ENCODE measurements around the gene BUD31.

DNA sequence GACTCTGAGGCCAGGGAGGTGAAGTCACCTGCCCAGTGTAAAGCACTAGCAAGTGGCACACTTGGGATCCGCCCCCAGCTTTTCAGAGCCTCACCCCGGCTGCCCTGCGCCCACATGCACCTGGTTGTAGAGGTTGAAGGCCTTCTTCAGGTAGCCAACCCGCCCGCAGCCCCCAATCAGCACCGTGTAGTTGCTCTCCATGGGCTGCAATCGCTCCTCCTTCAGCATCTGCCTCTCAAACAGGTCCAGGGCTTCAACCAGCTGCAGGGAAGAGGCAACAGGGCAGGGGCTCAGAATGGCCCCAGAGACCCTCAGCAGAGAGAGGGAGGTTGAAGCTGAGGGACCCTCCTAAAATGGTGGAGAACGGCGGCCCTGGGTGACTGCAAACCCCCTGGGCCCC is 24.4 kb downstream of the BUD31 start:
- TF ChIP-seq, protein P1, sequence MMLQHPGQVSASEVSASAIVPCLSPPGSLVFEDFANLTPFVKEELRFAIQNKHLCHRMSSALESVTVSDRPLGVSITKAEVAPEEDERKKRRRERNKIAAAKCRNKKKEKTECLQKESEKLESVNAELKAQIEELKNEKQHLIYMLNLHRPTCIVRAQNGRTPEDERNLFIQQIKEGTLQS (IDR thresholded peaks at IDR 0.05): no peak
- TF ChIP-seq, protein P2, sequence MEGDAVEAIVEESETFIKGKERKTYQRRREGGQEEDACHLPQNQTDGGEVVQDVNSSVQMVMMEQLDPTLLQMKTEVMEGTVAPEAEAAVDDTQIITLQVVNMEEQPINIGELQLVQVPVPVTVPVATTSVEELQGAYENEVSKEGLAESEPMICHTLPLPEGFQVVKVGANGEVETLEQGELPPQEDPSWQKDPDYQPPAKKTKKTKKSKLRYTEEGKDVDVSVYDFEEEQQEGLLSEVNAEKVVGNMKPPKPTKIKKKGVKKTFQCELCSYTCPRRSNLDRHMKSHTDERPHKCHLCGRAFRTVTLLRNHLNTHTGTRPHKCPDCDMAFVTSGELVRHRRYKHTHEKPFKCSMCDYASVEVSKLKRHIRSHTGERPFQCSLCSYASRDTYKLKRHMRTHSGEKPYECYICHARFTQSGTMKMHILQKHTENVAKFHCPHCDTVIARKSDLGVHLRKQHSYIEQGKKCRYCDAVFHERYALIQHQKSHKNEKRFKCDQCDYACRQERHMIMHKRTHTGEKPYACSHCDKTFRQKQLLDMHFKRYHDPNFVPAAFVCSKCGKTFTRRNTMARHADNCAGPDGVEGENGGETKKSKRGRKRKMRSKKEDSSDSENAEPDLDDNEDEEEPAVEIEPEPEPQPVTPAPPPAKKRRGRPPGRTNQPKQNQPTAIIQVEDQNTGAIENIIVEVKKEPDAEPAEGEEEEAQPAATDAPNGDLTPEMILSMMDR (IDR thresholded peaks at IDR 0.05; ENCODE audit: low read depth, low read length, missing input control): no peak
- TF ChIP-seq YY1 (IDR thresholded peaks at IDR 0.05) (no peak), EGR1 (IDR thresholded peaks at IDR 0.05; ENCODE audit: low read depth in 2 of 2) (no peak), RXRA (IDR thresholded peaks at IDR 0.05) (no peak), GABPA (IDR thresholded peaks at IDR 0.05 in 1 of 2, conservative IDR thresholded peaks at IDR 0.05 in 1 of 2) (no peak), RAD21 (IDR thresholded peaks at IDR 0.05) (no peak), REST (IDR thresholded peaks at IDR 0.05) (no peak), HNF4G (IDR thresholded peaks at IDR 0.05) (no peak), FOXA1 (IDR thresholded peaks at IDR 0.05) (no peak)
- TF ChIP-seq, protein P3, sequence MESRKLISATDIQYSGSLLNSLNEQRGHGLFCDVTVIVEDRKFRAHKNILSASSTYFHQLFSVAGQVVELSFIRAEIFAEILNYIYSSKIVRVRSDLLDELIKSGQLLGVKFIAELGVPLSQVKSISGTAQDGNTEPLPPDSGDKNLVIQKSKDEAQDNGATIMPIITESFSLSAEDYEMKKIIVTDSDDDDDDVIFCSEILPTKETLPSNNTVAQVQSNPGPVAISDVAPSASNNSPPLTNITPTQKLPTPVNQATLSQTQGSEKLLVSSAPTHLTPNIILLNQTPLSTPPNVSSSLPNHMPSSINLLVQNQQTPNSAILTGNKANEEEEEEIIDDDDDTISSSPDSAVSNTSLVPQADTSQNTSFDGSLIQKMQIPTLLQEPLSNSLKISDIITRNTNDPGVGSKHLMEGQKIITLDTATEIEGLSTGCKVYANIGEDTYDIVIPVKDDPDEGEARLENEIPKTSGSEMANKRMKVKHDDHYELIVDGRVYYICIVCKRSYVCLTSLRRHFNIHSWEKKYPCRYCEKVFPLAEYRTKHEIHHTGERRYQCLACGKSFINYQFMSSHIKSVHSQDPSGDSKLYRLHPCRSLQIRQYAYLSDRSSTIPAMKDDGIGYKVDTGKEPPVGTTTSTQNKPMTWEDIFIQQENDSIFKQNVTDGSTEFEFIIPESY (IDR thresholded peaks at IDR 0.05): no peak
- TF ChIP-seq, protein P4, sequence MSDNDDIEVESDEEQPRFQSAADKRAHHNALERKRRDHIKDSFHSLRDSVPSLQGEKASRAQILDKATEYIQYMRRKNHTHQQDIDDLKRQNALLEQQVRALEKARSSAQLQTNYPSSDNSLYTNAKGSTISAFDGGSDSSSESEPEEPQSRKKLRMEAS (IDR thresholded peaks at IDR 0.05): no peak

Measured in liver (tissue), 3 donors.